ENCODE results near the gene TNNC1. TPM values are rescaled to one million over a fixed set of nuclear protein-coding genes. Genes with fewer than 3 reads are reported as not detected.

The TNNC1 gene
- polyA plus RNA-seq, 3 donors, result not detected

GRCh38 chr3:52490939-52491526, 37.2 kb upstream of the TNNC1 start:
- peaks cover 17% of the 10 kb centered on the region for H3K79me2 ChIP-seq (ENCODE audit: insufficient read depth, low read length)
- peaks cover 56 to 69% of the 10 kb centered on the region in 2 donors for H3K36me3 Mint-ChIP-seq
- H3K9me3 Mint-ChIP-seq, result peaks cover 0 to 3% (median 0%) of the 10 kb centered on the region in 7 donors
- H3K27ac ChIP-seq (ENCODE audit: low read depth in 1 of 2, low read length in 2 of 2), result peak overlapping the region; percentile 61 to 82
- peak overlapping the region; percentile 63 for H2AFZ ChIP-seq (ENCODE audit: insufficient read depth, low read depth, low read length, poor library complexity, severe bottlenecking)
- WGBS (ENCODE audit: insufficient coverage), result 29% methylated on average over 21 of the region's 23 CpGs
- H3K36me3 ChIP-seq (replicated peaks in 1 of 2; ENCODE audit: control insufficient read depth in 1 of 2, insufficient read depth in 2 of 2, low read length in 2 of 2), result peaks cover 45 to 64% of the 10 kb centered on the region in 2 donors
- no peaks in the 10 kb centered on the region for H3K27me3 ChIP-seq (ENCODE audit: control insufficient read depth in 2 of 2, insufficient read depth in 2 of 2, low read length in 2 of 2)
- TF ChIP-seq CTCF (IDR thresholded peaks at IDR 0.05), result no peak
- peak overlapping the region; percentile 58 for H3K4me2 ChIP-seq (replicated peaks; ENCODE audit: extremely low read depth, low read length, poor library complexity, severe bottlenecking)
- H3K4me3 Mint-ChIP-seq, result peak overlapping the region; percentile 47 to 59
- H4K20me1 ChIP-seq (ENCODE audit: insufficient read depth, low read length), result no peaks in the 10 kb centered on the region
- peak overlapping the region in 1 of 3 experiments; percentile 53 for H3K4me3 ChIP-seq (replicated peaks in 1 of 3; ENCODE audit: low read depth in 2 of 3, low read length in 3 of 3)
- no peaks in the 10 kb centered on the region for H3K9me3 ChIP-seq (replicated peaks in 1 of 2; ENCODE audit: control insufficient read depth in 1 of 2, insufficient read depth in 1 of 2, low read length in 2 of 2)
- DNase-seq, result peak; percentile 63 to 78 (median 77)
- H3K4me1 ChIP-seq (ENCODE audit: control insufficient read depth in 1 of 2, insufficient read depth in 2 of 2, low read length in 2 of 2), result peaks cover 65 to 68% of the 10 kb centered on the region in 2 donors
- H3K27ac Mint-ChIP-seq, result peak overlapping the region; percentile 65 to 88 (median 83)
- H3K4me1 Mint-ChIP-seq, result peaks cover 60% of the 10 kb centered on the region
- intact Hi-C loops (cut with micrococcal nuclease), result no loop called here
- H3K27me3 Mint-ChIP-seq (ENCODE audit: low read depth in 3 of 3), result peaks cover 0 to 3% (median 0%) of the 10 kb centered on the region in 3 donors
- peak overlapping the region; percentile 55 for H3K9ac ChIP-seq (ENCODE audit: insufficient read depth, low read length, poor library complexity, severe bottlenecking)

- peaks cover 48 to 71% of the 10 kb centered on the region in 2 donors for H3K36me3 ChIP-seq (replicated peaks in 1 of 2; ENCODE audit: control insufficient read depth in 1 of 2, insufficient read depth in 2 of 2, low read length in 2 of 2)
- H4K20me1 ChIP-seq (ENCODE audit: insufficient read depth, low read length), result no peaks in the 10 kb centered on the region
- H3K4me1 ChIP-seq (ENCODE audit: control insufficient read depth in 1 of 2, insufficient read depth in 2 of 2, low read length in 2 of 2), result peaks cover 57 to 68% of the 10 kb centered on the region in 2 donors
- peak overlapping the region in 1 of 3 experiments; percentile 53 for H3K4me3 ChIP-seq (replicated peaks in 1 of 3; ENCODE audit: low read depth in 2 of 3, low read length in 3 of 3)
- peaks cover 63 to 76% of the 10 kb centered on the region in 2 donors for H3K36me3 Mint-ChIP-seq
- H3K79me2 ChIP-seq (ENCODE audit: insufficient read depth, low read length), result peaks cover 10% of the 10 kb centered on the region
- peak overlapping the region; percentile 65 to 88 (median 83) for H3K27ac Mint-ChIP-seq
- no peak for TF ChIP-seq CTCF (IDR thresholded peaks at IDR 0.05)
- H3K4me1 Mint-ChIP-seq, result peaks cover 62% of the 10 kb centered on the region
- no peak overlapping the region for H3K9ac ChIP-seq (ENCODE audit: insufficient read depth, low read length, poor library complexity, severe bottlenecking)
- H2AFZ ChIP-seq (ENCODE audit: insufficient read depth, low read depth, low read length, poor library complexity, severe bottlenecking), result peak overlapping the region; percentile 63
- H3K27ac ChIP-seq (ENCODE audit: low read depth in 1 of 2, low read length in 2 of 2), result peak overlapping the region; percentile 61 to 82
- DNase-seq, result no peak
- peak overlapping the region; percentile 47 to 59 for H3K4me3 Mint-ChIP-seq
- H3K9me3 ChIP-seq (replicated peaks in 1 of 2; ENCODE audit: control insufficient read depth in 1 of 2, insufficient read depth in 1 of 2, low read length in 2 of 2), result no peaks in the 10 kb centered on the region
- H3K27me3 ChIP-seq (ENCODE audit: control insufficient read depth in 2 of 2, insufficient read depth in 2 of 2, low read length in 2 of 2), result no peaks in the 10 kb centered on the region
- H3K9me3 Mint-ChIP-seq, result peaks cover 0 to 3% (median 0%) of the 10 kb centered on the region in 7 donors
- peaks cover 0 to 3% (median 0%) of the 10 kb centered on the region in 3 donors for H3K27me3 Mint-ChIP-seq (ENCODE audit: low read depth in 3 of 3)
- H3K4me2 ChIP-seq (replicated peaks; ENCODE audit: extremely low read depth, low read length, poor library complexity, severe bottlenecking), result peak overlapping the region; percentile 58
- 55% methylated on average over 20 of the region's 22 CpGs for WGBS (ENCODE audit: insufficient coverage)
- intact Hi-C loops (cut with micrococcal nuclease), result no loop called here
These were observed 36.4 kb upstream of the TNNC1 start for GRCh38 chr3:52490035-52490938.
